Transverse colon (tissue), 4 donors: ENCODE data around the gene PSMD3. TPM values are rescaled to one million over a fixed set of nuclear protein-coding genes. Genes with fewer than 3 reads are reported as not detected.

Experiments used
- DNase-seq: peaks from one replicate; pipeline ENCODE4 v3.0.0-alpha.2; 2019
- H3K27ac ChIP-seq, 4 donors: fragments of 200-600 bp; sonication (generic); 2 replicates each; pipeline ENCODE4 v1.5.1; 2016 to 2018; ENCODE audit warnings: inconsistent platforms in 4 of 4
- H3K27me3 ChIP-seq: fragments of 200-600 bp; sonication (generic); 2 replicates; pipeline ENCODE4 v1.5.1; 2017; ENCODE audit warnings: inconsistent platforms
- H3K36me3 ChIP-seq, 4 donors: fragments of 200-600 bp; sonication (generic); 2 replicates each; pipeline ENCODE4 v1.5.1; 2017 to 2019; ENCODE audit warnings: inconsistent platforms in 4 of 4
- H3K4me1 ChIP-seq, 4 donors: fragments of 200-600 bp; sonication (generic); 2 replicates each; pipeline ENCODE4 v1.5.1; 2017 to 2020; ENCODE audit warnings: inconsistent platforms in 4 of 4
- H3K4me3 ChIP-seq, 4 donors: fragments of 200-600 bp; sonication (generic); 1 replicate in 1 of 4; 2 replicates in 3 of 4; pipeline versions ENCODE4 v1.5.1 to v1.6.1; 2017 to 2019; ENCODE audit warnings: inconsistent platforms in 4 of 4
- H3K9me3 ChIP-seq, 2 donors: fragments of 200-600 bp; sonication (generic); 2 replicates each; pipeline ENCODE4 v1.5.1; 2017 to 2019; ENCODE audit warnings: inconsistent platforms in 2 of 2
- CTCF ChIP-seq, 5 experiments: fragments of 200-600 bp in 3 of 5; fragments of 450-650 bp in 2 of 5; sonication (generic) in 3 of 5; IDR thresholded peaks; 1 replicate in 2 of 5; 2 replicates in 3 of 5; pipeline ENCODE4 v1.5.1; 2016 to 2017; ENCODE audit warnings: antibody characterized with exemption in 5 of 5, inconsistent platforms in 3 of 5, mild to moderate bottlenecking in 2 of 5, moderate library complexity in 1 of 5
- EP300 ChIP-seq: sonication (generic); formaldehyde crosslinking; IDR thresholded peaks from one replicate; pipeline ENCODE4 v1.6.1; 2017; ENCODE audit warnings: antibody characterized with exemption, low read depth
- POLR2A ChIP-seq: fragments of 450-650 bp; IDR thresholded peaks from one replicate; pipeline ENCODE4 v1.6.1; 2016; ENCODE audit warnings: antibody characterized with exemption, mild to moderate bottlenecking, moderate library complexity
- POLR2AphosphoS5 ChIP-seq, 3 donors: sonication (generic); formaldehyde crosslinking; IDR thresholded peaks; one replicate each; pipeline ENCODE4 v1.6.1; 2016; ENCODE audit warnings: antibody characterized with exemption in 3 of 3
- WGBS, 2 donors: methylation state at CpG; one replicate each; pipeline ENCODE4 v1.1.5; 2018; ENCODE audit warnings: low coverage in 1 of 2; 5-methylcytosine and 5-hydroxymethylcytosine counted together
- in situ Hi-C, 4 donors: fragments of 200-750 bp; cut with MboI; loops; one replicate each; pipeline versions ENCODE4 v1.15.0 to v1.15.1; 2017; ENCODE audit warnings: low sequenced_read_pairs in 3 of 4, low pct_ligation_motif_present in 1 of 4, low pct_unique_long_range_greater_than_20kb in 1 of 4
- intact Hi-C: fragments of 100-400 bp; cut with DNase I; formaldehyde crosslinking; loops from one replicate; pipeline ENCODE4 v1.15.1; 2023; ENCODE audit warnings: low total_unique reads
- total RNA-seq, 4 donors: library from RNA; depleted of rRNA; stranded (reverse); fragments of >200 nt; gene quantifications; one replicate each; pipeline ENCODE4 v1.1.0, GENCODE V29; 2016

Gene PSMD3
- total RNA-seq, 4 donors from 2014 or later = 80.7 to 117 (median 112) TPM

GRCh38 chr17:39972271-39972670 lies 8.3 kb upstream of the PSMD3 start:
- intact Hi-C loops = no loop called here
- in situ Hi-C loops = no loop called here
- WGBS, 2 donors = 57 to 80% methylated on average over 1 to 3 of the region's 3 CpGs
- Histone ChIP-seq H3K27me3 (peaks cover 11% of the 10 kb centered on the region), H3K9me3 (no peaks in the 10 kb centered on the region), H3K36me3 (no peaks in the 10 kb centered on the region), H3K4me1 (peaks cover 0 to 24% (median 16%) of the 10 kb centered on the region in 4 donors), H3K27ac (no peak overlapping the region), H3K4me3 (no peak overlapping the region)
- DNase-seq = no peak
- TF ChIP-seq CTCF (IDR thresholded peaks at IDR 0.05) = no peak
- no peak for TF ChIP-seq EP300
- no peak for TF ChIP-seq POLR2AphosphoS5 (IDR thresholded peaks at IDR 0.05)

GRCh38 chr17:39973496-39973895 lies 7.1 kb upstream of the PSMD3 start:
- in situ Hi-C loops (no loop called here), intact Hi-C loops (no loop called here)

GRCh38 chr17:39974433-39974832 lies 6.2 kb upstream of the PSMD3 start:
- intact Hi-C loops = no loop called here
- 60 to 82% methylated on average over 2 to 5 of the region's 5 CpGs for WGBS, 2 donors
- no peak overlapping the region for H3K4me3 ChIP-seq
- H3K9me3 ChIP-seq = no peaks in the 10 kb centered on the region
- TF ChIP-seq EP300 = no peak
- no peak for TF ChIP-seq CTCF (IDR thresholded peaks at IDR 0.05)
- no peak overlapping the region for H3K27ac ChIP-seq
- H3K36me3 ChIP-seq = no peaks in the 10 kb centered on the region
- peaks cover 11% of the 10 kb centered on the region for H3K27me3 ChIP-seq
- peaks cover 0 to 16% (median 11%) of the 10 kb centered on the region in 4 donors for H3K4me1 ChIP-seq
- no peak for DNase-seq
- in situ Hi-C loops = no loop called here

More at GRCh38 chr17:39973496-39973895, 7.1 kb upstream of the PSMD3 start:
- no peaks in the 10 kb centered on the region for H3K36me3 ChIP-seq
- peaks cover 0 to 23% (median 15%) of the 10 kb centered on the region in 4 donors for H3K4me1 ChIP-seq
- TF ChIP-seq POLR2A (no peak), POLR2AphosphoS5 (IDR thresholded peaks at IDR 0.05) (no peak), CTCF (IDR thresholded peaks at IDR 0.05) (no peak), EP300 (no peak)
- H3K4me3 ChIP-seq = no peak overlapping the region
- no peak overlapping the region for H3K27ac ChIP-seq
- 95 to 100% methylated on average over 2 of the region's 2 CpGs for WGBS, 2 donors
- H3K27me3 ChIP-seq = peaks cover 11% of the 10 kb centered on the region
- no peaks in the 10 kb centered on the region for H3K9me3 ChIP-seq
- DNase-seq = no peak

- 78 to 80% methylated on average over 3 to 4 of the region's 4 CpGs for WGBS, 2 donors
- in situ Hi-C loops = no loop called here
These were observed 4.8 kb upstream of the PSMD3 start for GRCh38 chr17:39975801-39976200.

More at GRCh38 chr17:39975801-39976200, 4.8 kb upstream of the PSMD3 start:
- Histone ChIP-seq H3K27ac (no peak overlapping the region), H3K9me3 (no peaks in the 10 kb centered on the region), H3K36me3 (no peaks in the 10 kb centered on the region), H3K4me1 (peaks cover 0 to 9% (median 6%) of the 10 kb centered on the region in 4 donors), H3K4me3 (no peak overlapping the region), H3K27me3 (peaks cover 11% of the 10 kb centered on the region)
- no peak for DNase-seq
- intact Hi-C loops = no loop called here
- no peak for TF ChIP-seq POLR2AphosphoS5 (IDR thresholded peaks at IDR 0.05)
- no peak for TF ChIP-seq EP300
- no peak for TF ChIP-seq POLR2A
- no peak for TF ChIP-seq CTCF (IDR thresholded peaks at IDR 0.05)
